ENCODE results near the gene CABCOCO1. TPM values are rescaled to one million over a fixed set of nuclear protein-coding genes. Genes with fewer than 3 reads are reported as not detected.

The CABCOCO1 gene
- total RNA-seq, 1 experiment from 2014 or later, result not detected

DNA sequence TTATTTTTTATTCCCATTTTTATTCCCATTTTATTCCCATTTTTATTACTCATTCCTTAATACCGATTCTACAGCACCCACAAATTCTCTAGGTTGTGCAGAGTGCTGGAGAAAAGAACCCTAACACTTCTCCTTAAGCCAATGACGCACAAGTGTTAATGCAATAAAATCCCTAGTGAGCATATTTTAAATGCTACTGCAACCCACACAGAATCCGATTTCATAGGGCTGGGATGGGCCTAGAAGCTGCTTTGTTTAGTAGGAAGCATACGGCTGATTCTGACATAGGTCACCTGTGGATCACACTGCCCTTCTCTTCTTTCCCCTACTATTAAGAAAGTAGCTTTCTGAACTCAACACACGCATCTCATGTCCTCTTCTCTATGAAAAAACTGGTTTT lies 45.1 kb upstream of the CABCOCO1 start:
- no peaks in the 10 kb centered on the region for H3K36me3 Mint-ChIP-seq (ENCODE audit: insufficient read depth, unreplicated experiment)
- CTCF ChIA-PET, result interaction anchor here (0.9 to 1.6 kb wide), 2 partner anchors 56 to 115 kb away, joined by 3 to 4 read pairs; no protein-coding TSS in a partner anchor
- BruUV-seq (replicated peaks), result no TSS peak
- TF ChIP-seq, protein P1, sequence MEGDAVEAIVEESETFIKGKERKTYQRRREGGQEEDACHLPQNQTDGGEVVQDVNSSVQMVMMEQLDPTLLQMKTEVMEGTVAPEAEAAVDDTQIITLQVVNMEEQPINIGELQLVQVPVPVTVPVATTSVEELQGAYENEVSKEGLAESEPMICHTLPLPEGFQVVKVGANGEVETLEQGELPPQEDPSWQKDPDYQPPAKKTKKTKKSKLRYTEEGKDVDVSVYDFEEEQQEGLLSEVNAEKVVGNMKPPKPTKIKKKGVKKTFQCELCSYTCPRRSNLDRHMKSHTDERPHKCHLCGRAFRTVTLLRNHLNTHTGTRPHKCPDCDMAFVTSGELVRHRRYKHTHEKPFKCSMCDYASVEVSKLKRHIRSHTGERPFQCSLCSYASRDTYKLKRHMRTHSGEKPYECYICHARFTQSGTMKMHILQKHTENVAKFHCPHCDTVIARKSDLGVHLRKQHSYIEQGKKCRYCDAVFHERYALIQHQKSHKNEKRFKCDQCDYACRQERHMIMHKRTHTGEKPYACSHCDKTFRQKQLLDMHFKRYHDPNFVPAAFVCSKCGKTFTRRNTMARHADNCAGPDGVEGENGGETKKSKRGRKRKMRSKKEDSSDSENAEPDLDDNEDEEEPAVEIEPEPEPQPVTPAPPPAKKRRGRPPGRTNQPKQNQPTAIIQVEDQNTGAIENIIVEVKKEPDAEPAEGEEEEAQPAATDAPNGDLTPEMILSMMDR (IDR thresholded peaks at IDR 0.05; ENCODE audit: unreplicated experiment), result no peak
- POLR2A ChIA-PET, result interaction anchor here (0.6 to 1.6 kb wide), 3 partner anchors 11 to 170 kb away, joined by 3 to 6 read pairs (median 4); no protein-coding TSS in a partner anchor
- intact Hi-C loops (cut with micrococcal nuclease), result no loop called here
- no peaks in the 10 kb centered on the region for H3K9me3 Mint-ChIP-seq (ENCODE audit: unreplicated experiment)
- H3K27me3 Mint-ChIP-seq (ENCODE audit: insufficient read depth, unreplicated experiment), result no peaks in the 10 kb centered on the region
- H3K4me3 Mint-ChIP-seq (ENCODE audit: unreplicated experiment), result no peak overlapping the region
- peaks cover 7% of the 10 kb centered on the region for H3K4me1 Mint-ChIP-seq (ENCODE audit: insufficient read depth, unreplicated experiment)
- no peak overlapping the region for H3K27ac Mint-ChIP-seq (ENCODE audit: low read depth, unreplicated experiment)
- no peak for DNase-seq (ENCODE audit: unreplicated experiment)

GRCh38 chr10:61618388-61618961 lies 44.3 kb upstream of the CABCOCO1 start:
- H3K27me3 Mint-ChIP-seq (ENCODE audit: insufficient read depth, unreplicated experiment), result no peaks in the 10 kb centered on the region
- CTCF ChIA-PET, result interaction anchor here (1.6 kb wide), 1 partner anchor 57 kb away, joined by 4 read pairs; no protein-coding TSS in a partner anchor
- TF ChIP-seq, protein P1 (IDR thresholded peaks at IDR 0.05; ENCODE audit: unreplicated experiment), result no peak
- no peaks in the 10 kb centered on the region for H3K36me3 Mint-ChIP-seq (ENCODE audit: insufficient read depth, unreplicated experiment)
- no peak for DNase-seq (ENCODE audit: unreplicated experiment)
- intact Hi-C loops (cut with micrococcal nuclease), result no loop called here
- no peaks in the 10 kb centered on the region for H3K9me3 Mint-ChIP-seq (ENCODE audit: unreplicated experiment)
- POLR2A ChIA-PET, result interaction anchor here (0.6 to 1.6 kb wide), 3 partner anchors 10 to 169 kb away, joined by 3 to 6 read pairs (median 4); no protein-coding TSS in a partner anchor
- peaks cover 6% of the 10 kb centered on the region for H3K4me1 Mint-ChIP-seq (ENCODE audit: insufficient read depth, unreplicated experiment)
- H3K27ac Mint-ChIP-seq (ENCODE audit: low read depth, unreplicated experiment), result no peak overlapping the region
- BruUV-seq (replicated peaks), result no TSS peak
- H3K4me3 Mint-ChIP-seq (ENCODE audit: unreplicated experiment), result no peak overlapping the region

DNA sequence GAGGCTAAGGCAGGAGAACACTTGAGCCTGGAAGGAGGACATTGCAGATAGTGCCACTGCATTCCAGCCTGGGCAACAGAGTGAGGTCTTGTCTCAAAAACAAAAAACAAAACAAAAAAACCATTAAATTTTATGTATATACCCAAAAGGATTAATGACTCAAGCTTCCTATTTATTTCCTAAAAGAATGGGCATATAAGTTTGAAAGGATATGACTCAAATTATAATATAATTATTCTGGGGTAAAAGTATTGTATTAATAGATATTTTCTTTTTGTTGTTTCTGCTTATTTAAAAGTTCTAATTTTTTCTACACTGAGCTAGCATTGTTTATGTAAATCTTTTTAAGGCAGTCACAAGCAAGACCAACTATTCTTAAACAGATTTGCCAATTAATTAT lies 42.2 kb upstream of the CABCOCO1 start:
- no peak overlapping the region for H3K27ac Mint-ChIP-seq (ENCODE audit: low read depth, unreplicated experiment)
- no peaks in the 10 kb centered on the region for H3K36me3 Mint-ChIP-seq (ENCODE audit: insufficient read depth, unreplicated experiment)
- intact Hi-C loops (cut with micrococcal nuclease), result no loop called here
- DNase-seq (ENCODE audit: unreplicated experiment), result no peak
- no peak overlapping the region for H3K4me3 Mint-ChIP-seq (ENCODE audit: unreplicated experiment)
- H3K9me3 Mint-ChIP-seq (ENCODE audit: unreplicated experiment), result no peaks in the 10 kb centered on the region
- ChIA-PET POLR2A (no interaction called here), CTCF (no interaction called here)
- TF ChIP-seq, protein P1 (IDR thresholded peaks at IDR 0.05; ENCODE audit: unreplicated experiment), result no peak
- BruUV-seq (replicated peaks), result no TSS peak
- peaks cover 11% of the 10 kb centered on the region for H3K4me1 Mint-ChIP-seq (ENCODE audit: insufficient read depth, unreplicated experiment)
- no peaks in the 10 kb centered on the region for H3K27me3 Mint-ChIP-seq (ENCODE audit: insufficient read depth, unreplicated experiment)

- no peak for DNase-seq (ENCODE audit: unreplicated experiment)
- Mint-ChIP-seq H3K4me1 (ENCODE audit: insufficient read depth, unreplicated experiment) (peaks cover 11% of the 10 kb centered on the region), H3K4me3 (ENCODE audit: unreplicated experiment) (no peak overlapping the region), H3K9me3 (ENCODE audit: unreplicated experiment) (no peaks in the 10 kb centered on the region), H3K27me3 (ENCODE audit: insufficient read depth, unreplicated experiment) (no peaks in the 10 kb centered on the region), H3K36me3 (ENCODE audit: insufficient read depth, unreplicated experiment) (no peaks in the 10 kb centered on the region), H3K27ac (ENCODE audit: low read depth, unreplicated experiment) (no peak overlapping the region)
- ChIA-PET CTCF (no interaction called here), POLR2A (no interaction called here)
- intact Hi-C loops (cut with micrococcal nuclease), result no loop called here
- TF ChIP-seq, protein P1 (IDR thresholded peaks at IDR 0.05; ENCODE audit: unreplicated experiment), result no peak
- no TSS peak for BruUV-seq (replicated peaks)
These were observed 41.1 kb upstream of the CABCOCO1 start for GRCh38 chr10:61621605-61622051.
